HG03520 (cell line): ENCODE measurements around the gene SLC49A4.
"Not testable (repeated sequence)": the region's sequence is repeated elsewhere in the genome, so short reads cannot be mapped to it uniquely, and the experiment has no call there.

Source experiments
- ATAC-seq: cut with Tn5 transposase; IDR thresholded peaks from one replicate; pipeline ENCODE4 v1.9.1; 2021; ENCODE audit warnings: mild to moderate bottlenecking, moderate library complexity; ENCODE audit not compliant: unreplicated experiment

The SLC49A4 gene, protein sequence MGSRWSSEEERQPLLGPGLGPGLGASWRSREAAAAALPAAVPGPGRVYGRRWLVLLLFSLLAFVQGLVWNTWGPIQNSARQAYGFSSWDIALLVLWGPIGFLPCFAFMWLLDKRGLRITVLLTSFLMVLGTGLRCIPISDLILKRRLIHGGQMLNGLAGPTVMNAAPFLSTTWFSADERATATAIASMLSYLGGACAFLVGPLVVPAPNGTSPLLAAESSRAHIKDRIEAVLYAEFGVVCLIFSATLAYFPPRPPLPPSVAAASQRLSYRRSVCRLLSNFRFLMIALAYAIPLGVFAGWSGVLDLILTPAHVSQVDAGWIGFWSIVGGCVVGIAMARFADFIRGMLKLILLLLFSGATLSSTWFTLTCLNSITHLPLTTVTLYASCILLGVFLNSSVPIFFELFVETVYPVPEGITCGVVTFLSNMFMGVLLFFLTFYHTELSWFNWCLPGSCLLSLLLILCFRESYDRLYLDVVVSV

DNA sequence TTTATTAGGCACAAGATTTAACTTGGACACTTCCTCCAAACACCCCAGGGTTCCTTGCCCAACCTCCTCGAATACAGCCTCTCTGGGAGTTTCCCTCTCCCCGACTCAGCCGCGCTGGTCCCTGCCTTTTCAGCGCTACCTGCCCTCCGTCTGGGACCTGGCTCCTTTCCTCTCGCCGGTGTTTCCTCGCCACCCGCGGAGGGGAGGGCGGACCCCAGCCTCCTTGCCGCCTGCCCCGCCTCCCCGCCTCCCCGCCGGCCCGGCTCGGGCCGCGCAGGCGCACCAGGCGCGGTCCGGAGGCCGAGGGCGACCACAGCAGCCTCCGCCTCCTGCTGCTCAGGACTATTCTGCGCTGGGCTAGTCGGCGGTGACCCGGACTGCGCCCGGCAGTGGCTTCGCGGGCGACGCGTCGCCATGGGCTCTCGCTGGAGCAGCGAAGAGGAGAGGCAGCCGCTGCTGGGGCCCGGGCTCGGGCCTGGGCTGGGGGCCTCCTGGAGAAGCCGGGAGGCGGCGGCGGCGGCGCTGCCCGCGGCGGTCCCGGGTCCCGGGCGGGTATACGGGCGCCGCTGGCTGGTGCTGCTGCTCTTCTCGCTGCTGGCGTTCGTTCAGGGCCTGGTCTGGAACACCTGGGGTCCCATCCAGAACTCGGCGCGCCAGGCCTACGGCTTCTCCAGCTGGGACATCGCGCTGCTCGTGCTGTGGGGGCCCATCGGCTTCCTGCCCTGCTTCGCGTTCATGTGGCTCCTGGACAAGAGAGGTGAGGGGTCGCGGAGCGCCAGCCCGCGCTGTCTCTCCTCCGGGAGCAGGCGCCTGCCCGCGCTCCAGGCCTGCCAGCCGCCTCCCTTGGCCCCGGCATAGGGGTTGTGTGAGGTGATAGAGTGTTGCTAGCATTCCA lies at the start of gene SLC49A4:
TSS of gene SLC49A4 (plus strand) at position 291 of the 895 bp plus-strand sequence. CDS start at position 415, 124 bp downstream.
- peak; percentile 61 for ATAC-seq

DNA sequence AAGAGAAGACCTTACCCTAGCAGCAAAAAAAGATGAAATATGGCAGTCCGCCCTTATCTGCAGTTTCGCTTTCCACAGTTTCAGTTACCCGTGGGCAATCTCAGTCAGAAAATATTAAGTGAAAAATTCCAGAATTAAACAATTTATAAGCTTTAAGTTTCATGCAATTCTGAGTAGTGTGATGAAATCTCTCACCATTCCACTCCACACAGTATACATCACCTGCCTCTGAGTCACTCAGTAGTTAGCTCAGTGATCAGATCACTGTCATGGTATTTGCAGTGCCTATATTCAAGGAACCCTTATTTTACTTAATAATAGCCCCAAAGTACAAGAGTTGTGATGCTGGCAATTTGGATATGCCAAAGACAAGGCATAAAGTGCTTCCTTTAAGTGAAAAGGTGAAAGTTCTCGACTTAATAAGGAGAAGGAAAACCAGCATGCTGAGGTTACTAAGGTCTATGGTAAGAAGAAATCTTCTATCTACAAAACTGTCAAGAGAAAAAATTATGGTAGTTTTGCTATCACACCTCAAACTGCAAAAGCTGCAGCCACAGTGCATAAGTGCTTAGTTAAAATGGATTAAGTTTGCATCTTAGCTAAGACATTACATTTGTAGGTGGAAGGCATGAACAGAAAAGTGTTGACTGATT lies 49.4 kb upstream of the SLC49A4 start:
- no peak for ATAC-seq

DNA sequence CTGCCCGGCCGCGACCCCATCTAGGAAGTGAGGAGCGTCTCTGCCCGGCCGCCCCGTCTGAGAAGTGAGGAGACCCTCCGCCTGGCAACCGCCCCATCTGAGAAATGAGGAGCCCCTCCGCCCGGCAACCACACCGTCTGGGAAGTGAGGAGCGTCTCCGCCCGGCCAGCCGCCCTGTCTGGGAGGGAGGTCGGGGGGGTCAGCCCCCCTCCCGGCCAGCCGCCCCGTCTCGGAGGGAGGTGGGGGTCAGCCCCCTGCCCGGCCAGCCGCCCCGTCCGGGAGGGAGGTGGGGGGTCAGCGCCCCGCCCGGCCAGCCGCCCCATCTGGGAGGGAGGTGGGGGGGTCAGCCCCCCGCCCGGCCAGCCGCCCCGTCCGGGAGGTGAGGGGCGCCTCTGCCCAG lies 47.6 kb upstream of the SLC49A4 start:
- ATAC-seq, result not testable (repeated sequence)

DNA sequence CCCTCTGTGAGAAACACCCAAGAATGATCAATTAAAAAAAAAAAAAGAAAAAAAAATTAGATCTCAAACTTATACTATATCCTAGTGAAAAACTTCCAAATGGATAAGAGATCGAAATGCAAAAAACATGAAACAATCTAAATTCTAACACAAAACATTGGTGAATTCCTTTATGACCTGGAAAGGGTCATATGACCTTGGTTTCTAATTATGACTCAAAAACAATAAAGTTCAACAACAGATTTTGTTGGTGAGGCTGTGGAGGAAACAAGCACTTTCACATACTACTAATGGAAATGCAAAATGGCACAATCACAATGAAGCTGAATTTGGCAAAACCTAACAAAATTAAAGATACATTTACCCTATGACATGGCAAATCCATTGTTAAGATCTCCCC lies 46.5 kb upstream of the SLC49A4 start:
- ATAC-seq, result no peak

DNA sequence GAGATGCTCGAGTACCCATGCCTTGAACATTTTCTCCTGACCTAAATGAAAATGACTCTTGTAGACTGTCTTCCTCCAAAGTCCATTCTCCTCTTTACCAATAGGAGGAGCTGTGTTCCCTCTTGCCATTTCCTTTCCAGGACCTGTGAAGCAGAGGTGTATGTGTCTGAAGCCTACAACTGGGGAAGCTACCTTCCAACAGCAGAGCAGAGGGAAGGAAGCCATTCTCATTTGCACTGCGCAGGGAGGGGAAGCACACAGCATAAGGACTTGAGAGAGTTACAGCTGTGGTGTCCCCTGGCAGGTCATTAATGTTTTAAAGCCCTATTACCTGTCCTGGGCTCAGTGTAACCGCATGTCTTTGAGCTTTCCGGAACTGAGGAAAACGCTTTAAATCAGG lies 39.9 kb upstream of the SLC49A4 start:
- ATAC-seq, result no peak

DNA sequence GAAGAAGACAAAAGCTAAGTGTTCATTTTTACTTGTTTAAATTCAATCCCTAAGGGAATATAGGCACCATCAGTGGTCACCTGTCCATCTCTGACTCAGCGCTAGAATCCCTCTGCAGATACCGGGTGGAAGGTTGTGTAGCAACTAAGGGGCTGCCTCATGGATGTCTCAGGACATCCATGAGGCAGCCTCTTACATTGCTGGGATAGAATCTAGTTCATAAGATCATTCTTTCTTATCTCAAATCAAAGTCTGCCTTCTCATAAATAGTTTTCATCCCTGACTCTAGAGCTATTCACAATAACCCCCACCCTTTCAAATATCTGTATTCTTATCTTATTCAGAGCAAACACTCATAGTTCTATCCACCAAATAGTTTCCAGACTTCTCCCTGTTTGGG lies 39.4 kb upstream of the SLC49A4 start:
- ATAC-seq, result no peak

DNA sequence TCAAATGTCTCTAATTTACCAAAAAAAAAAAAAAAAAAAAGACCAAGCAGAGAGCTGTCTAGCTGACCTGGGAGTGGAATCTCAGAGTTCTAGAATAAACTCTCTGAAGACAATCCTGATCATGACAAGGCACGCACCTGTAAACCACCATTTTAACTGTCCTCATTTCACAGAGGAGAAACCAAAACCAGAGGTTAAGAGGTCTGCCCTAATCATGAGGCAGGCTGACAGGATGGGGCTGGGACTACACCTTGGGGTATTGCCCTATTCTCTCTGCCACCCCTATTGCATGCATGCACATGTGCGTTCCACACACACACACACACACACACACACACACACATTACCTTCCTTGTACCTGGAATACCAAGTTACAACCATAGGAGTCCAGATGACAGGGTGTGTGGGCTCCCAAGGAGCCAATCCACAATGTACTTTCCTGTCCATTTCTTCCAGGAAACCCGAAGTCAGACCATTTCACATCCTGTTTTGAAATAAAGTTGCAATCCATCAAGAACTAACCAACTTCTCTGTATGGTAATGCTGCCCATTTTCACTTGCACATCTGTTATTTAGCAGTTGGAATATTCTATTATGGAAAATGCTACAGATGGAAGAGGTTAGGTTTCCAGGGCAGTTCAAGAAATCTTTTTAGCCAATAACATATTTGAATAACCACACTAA lies 35.9 kb upstream of the SLC49A4 start:
- ATAC-seq, result no peak

DNA sequence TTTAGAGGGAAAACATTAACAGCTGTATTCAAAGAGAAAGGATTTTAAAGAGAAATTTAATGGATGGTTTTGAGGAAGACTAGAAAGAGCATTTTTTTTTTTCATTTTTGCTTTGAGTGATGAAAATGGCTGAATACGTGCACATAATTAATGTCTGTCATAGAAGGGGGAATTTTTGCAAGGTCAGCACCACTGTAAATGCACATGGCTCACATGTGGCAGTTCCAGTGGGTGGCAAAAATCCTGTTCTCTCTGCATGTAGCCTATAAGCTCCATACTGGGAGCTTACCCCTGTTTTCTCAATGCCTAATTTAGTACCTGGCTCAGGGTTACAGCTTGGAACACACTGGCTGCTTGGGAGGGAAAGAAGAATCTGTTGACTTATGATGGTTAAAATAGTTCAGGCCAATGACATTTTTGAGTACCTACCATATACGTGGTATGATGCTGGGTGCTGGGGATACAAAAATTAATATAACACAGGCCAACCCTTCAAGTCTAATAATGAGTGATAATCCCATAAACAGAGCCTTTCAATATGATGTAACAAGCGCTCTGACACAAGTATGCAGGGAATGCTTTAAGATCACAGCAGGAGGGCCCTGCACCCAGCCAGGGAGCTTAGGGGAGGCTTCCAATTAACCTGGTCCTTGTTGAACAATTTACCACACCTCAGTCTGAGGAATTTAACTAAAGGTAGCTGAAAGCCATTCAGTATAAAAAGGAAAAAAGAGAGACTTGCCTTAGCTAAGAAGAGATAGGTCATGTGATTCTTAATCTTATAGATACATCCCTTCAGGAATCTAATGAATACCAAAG lies 34.2 kb upstream of the SLC49A4 start:
- no peak for ATAC-seq

DNA sequence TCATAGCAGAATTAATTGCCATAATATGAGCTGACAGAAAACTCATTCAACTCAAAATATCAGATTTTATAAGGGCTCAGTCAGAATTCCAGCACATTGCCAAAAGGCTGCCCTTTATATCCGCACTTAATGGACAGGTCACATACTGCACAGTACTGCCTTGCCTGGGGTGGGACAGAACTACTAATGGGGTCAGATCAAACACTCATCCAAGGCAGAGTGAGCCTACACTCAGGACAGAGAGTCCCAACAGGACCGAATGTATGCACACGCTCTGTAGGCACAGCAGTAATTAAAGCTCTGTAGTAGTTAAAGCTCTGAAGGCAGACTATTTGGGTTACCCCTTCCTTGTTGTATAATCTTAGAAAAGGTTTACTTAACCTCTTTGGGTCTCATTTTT lies 28.4 kb upstream of the SLC49A4 start:
- no peak for ATAC-seq

DNA sequence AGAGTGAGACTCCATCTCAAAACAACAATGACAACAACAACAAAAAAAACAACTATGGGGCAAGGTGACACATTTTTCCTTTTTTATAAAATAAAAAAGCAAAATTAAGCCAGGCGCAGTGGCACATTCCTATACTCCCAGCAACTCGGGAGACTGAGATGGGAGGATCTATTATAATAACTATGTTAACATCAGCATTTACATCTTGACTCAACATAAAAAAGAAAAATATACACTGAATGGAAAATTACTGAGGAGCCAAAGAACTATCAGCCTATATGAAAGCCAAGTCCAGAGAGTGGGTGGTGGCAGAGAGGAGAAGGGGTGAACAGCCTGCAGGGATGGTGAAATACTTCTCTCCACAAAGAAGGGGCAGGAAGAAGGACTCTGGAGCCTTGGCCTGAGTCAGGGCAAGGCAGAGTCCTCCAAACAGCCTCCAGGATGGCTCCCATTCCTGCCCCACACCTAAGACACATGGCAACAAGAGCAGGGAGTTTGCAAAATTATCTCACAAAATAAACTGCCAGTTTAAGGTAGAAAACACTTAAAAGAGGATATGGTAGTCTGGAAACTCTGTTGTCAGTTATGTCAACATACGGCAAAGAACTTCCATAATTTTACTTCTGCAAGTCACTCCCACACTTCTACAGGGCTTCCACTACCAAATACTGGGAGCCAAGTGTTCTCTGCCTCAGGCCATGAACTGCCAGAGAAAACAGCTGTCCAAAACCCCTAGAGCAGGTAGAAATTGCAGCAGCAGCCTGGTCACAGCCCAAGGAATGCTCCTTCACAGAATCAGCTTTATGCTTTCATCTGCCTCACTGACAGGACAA lies 27.1 kb upstream of the SLC49A4 start:
- no peak for ATAC-seq

DNA sequence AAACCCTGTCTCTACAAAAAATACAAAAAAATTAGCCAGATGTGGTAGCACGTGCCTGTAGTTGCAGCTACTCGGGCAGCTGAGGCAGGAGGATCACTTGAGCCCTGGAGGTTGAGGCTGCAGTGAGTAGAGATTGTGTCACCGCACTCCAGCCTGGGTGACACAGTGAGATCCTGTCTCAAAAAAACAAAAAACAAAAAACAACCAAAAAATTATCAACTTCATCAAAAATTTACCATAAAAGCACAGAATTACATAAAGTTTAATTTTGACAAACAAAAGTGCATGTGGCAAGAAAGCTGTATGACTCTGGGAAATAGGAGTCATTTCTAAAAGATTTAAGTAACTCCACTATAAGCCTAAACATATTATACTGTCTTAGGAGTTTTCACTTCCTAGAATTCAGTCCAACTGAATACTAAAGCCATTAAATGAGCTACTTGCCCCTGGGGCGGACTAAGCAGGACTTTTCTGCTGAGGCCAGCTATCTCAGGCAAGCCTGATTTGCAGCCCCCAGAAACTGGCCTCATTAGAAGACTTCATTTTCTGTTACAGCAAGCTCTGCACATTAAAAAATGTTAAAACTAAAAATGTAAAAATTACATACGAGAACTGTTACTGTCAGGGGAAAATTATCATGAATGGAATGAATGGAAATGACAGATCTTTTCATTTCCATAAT lies 24.2 kb upstream of the SLC49A4 start:
- ATAC-seq, result no peak

DNA sequence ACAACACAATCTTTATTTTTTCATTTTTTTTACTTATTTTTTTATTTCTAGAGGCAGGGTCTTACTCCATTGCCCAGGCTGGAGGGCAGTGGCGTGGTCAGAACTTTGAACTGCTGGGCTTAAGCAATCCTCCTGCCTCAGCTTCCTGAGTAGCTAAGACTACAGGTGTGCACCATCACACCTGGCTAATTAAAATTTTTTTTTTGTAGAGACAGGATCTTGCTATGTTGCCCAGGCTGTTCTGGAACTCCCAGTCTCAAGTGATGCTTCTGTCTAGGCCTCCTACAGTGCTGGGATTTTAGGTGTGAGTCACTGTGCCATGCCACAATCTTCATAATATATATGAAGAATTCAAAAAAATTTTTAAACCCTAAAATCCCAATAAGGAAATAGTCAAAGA lies 22.0 kb upstream of the SLC49A4 start:
- ATAC-seq, result no peak

DNA sequence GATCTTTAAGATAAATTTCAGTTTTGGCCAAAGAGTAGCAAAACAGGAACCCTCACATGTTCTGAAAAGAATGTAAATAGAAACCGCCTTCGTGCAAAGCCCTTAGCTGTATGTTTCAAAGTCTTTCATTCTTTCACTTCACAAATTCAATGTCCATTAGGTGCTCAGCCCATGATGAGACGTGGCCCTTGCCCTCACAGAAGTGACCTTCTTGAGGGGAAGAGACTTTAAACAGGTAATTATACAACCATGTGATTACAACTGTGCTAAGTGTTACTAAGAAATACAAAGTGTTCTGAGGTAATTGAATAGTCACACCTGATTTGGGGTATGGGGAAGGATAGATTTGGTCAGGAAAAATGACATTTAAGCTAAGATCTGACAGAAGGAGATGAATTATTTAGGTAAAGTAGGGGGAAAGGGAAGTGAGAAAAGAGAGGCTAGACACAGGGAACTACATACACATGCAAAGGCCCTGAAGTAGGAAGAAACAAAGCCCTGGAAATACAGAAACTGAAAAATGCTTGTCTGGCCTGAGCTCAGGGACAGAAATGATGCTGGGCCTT lies 20.8 kb upstream of the SLC49A4 start:
- no peak for ATAC-seq

DNA sequence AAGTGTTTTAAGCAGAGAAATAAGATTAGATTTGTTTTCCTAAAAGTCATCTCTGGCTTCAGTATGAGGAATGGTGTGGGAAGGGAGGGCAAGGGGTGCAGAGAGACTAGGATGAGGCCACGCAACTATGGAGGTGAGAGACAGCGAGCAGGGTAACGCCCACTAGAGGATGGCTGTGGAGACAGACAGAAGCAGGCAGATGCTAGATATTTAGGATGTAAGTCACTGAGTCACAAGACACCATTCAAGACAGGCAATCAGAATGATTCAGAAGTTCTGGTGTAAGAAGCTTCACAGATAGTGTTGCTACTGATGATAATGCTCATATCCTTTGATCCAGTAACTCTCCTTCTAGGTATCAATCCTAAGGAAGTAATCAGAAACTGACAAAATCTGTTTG lies 20.3 kb upstream of the SLC49A4 start:
- ATAC-seq, result no peak

DNA sequence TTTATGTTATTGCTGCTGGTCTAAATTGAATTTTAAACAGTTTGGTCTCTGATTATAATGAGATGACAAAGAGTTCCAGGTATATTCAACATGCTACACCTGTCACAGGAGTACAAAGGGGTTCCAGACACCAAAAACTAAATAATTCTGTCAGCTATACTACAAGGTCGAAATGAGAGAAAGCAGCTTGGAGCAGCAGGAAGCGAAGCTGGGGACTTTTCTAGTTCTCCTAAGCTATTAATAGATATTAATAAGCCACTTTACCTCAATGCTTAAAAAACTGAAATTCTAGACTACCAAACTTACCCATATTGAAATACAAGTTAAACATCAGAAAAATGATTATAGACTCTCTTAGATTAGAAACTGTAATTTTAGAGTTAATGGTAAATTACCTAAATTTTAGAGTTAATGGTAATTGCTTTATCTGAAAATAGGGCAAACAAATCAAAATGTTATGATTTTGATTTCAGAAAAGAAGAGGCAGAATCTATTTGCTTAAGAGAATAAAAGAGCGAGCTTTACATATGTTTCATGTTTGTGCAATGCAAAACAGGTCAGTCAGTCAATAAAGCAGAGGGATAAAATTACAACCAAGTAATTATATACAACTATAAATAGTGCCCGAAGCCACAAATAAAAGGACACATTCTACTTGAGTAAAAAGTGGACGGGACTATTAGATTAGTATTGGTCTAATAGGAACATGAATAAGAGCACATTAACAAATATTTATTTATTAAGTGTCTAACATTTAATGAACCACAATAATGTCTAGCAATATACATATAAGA lies 18.0 kb upstream of the SLC49A4 start:
- ATAC-seq, result no peak

DNA sequence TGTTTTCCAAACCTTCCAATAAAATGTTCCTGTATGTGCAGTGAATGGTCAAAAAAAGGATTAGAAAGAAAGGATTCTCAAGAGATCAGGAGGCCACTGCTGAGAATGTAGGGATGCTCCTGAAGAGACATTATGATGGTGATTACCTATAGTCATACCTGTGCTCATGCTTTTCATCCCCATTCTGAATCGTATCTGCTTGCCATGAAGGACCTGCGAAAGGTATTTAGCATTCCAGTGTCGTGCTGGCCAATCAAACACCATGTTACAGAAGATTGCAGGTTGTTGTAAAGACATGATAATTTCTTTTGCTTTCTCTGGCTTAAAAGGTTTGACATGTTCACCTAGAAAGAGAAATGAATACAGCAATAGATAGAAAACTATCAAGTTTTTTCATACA lies 17.3 kb upstream of the SLC49A4 start:
- no peak for ATAC-seq

DNA sequence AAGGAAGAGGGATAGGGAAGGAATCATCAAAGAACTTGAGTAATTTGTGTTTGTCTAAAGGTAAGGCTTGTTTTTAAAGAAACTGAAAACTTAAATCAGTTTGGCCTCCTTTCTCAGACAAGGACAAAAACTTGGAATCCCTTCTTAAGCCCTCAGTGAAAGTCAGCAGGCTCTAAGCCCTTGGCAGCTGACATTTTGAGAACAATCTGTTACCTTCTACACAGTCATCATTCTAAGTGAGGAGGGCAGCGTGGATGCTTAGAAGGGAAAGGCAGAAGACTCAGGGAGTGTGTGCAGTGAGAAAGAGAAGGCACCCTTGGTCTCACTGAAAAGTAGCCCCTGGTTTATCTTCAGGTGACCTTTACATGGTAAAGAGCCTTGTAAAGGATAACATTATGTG lies 12.1 kb upstream of the SLC49A4 start:
- no peak for ATAC-seq
